ENCODE results near the gene PIH1D2. TPM values are rescaled to one million over a fixed set of nuclear protein-coding genes. Genes with fewer than 3 reads are reported as not detected.

The PIH1D2 gene
- total and polyA plus RNA-seq, 9 of the 15 experiments (the other 6 are each of a cell fraction or from before 2014, with no cell fraction given) = 1.5 to 5.4 (median 3.0) TPM

DNA sequence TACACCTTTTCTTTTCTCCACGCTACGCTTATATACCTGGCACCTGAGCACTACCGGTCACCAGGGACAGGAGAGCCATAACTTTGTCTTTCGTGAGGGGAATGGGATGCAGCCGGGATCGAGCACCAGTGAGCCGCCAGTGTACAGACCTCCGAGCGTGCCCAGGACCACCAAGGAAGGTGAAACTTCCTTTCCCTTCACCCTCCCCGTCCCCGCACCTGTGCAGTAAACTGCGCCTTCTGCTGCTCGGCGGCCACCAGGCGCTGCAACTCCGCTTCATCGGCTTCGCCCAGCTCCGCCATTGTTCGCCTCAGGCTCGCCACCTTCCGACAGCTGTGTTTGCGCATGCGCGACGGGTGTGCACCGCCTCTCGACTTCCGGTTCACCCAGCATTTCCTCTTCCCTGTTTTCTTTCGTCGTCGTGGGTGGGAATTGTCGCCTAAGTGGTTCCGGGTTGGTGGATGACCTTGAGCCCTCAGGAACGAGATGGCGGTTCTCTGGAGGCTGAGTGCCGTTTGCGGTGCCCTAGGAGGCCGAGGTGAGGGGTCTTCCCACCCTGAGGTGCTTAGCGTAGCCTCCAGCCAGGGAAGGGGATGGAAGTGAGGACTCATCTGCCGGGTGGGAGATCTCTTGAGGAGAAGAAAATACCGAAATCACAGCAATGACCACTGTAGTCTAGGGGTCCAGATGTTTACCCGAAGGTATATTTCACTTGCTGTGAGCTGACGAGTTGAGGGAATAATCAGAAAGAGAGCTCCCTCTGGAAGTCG is 12.8 kb upstream of the PIH1D2 start, which contains the start of the genes SDHD and TIMM8B (continued):
- TF ChIP-seq POLR2G (IDR thresholded peaks at IDR 0.05; ENCODE audit: low read depth, low read length) (peak; percentile 97), HLTF (IDR thresholded peaks at IDR 0.05) (no peak; the same call in 1 of the 2 replicates), CREBBP (IDR thresholded peaks at IDR 0.05; ENCODE audit: low read depth, low read length) (no peak), SAP30 (IDR thresholded peaks at IDR 0.05; ENCODE audit: borderline replicate concordance, insufficient read depth, low read depth, low read length, poor library complexity, severe bottlenecking) (peak; percentile 25), SRSF7 (optimal IDR thresholded peaks at IDR 0.05; ENCODE audit: low read depth, low read length) (no peak), SIN3A (IDR thresholded peaks at IDR 0.05; ENCODE audit: borderline replicate concordance in 2 of 2, control insufficient read depth in 1 of 2, low read depth in 2 of 2, low read length in 2 of 2) (peak in 1 of 2 experiments; percentile 48; a peak in 2 of 4 replicates), CREM (IDR thresholded peaks at IDR 0.05; ENCODE audit: low read depth) (peak; percentile 91), GATA2 (CRISPR knock-in tag; IDR thresholded peaks at IDR 0.05) (no peak), ATF7 (IDR thresholded peaks at IDR 0.05) (peak; percentile 68), TAF9B (IDR thresholded peaks at IDR 0.05; ENCODE audit: partially characterized antibody) (peak; percentile 93), POLR2AphosphoS5 (IDR thresholded peaks at IDR 0.05; ENCODE audit: control insufficient read depth, insufficient read depth, low read depth, low read length) (peak; percentile 92), RFX7 (CRISPR knock-in tag; IDR thresholded peaks at IDR 0.05) (no peak), ARID2 (IDR thresholded peaks at IDR 0.05) (no peak), NR4A1 (CRISPR knock-in tag; IDR thresholded peaks at IDR 0.05) (no peak), NR4A1 (tag; IDR thresholded peaks at IDR 0.05) (no peak), ARHGAP35 (IDR thresholded peaks at IDR 0.05; ENCODE audit: partially characterized antibody) (no peak), SMAD4 (CRISPR knock-in tag; conservative IDR thresholded peaks at IDR 0.05) (no peak), RFX1 (IDR thresholded peaks at IDR 0.05) (no peak), PHF21A (IDR thresholded peaks at IDR 0.05; ENCODE audit: borderline replicate concordance, low read depth) (no peak), ZNF384 (IDR thresholded peaks at IDR 0.05; ENCODE audit: low read depth, low read length) (no peak), MAFG (tag; conservative IDR thresholded peaks at IDR 0.05) (no peak)
- TF ChIP-seq, protein P1, sequence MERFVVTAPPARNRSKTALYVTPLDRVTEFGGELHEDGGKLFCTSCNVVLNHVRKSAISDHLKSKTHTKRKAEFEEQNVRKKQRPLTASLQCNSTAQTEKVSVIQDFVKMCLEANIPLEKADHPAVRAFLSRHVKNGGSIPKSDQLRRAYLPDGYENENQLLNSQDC (CRISPR knock-in tag; IDR thresholded peaks at IDR 0.05) = no peak
- TF ChIP-seq, protein P2, sequence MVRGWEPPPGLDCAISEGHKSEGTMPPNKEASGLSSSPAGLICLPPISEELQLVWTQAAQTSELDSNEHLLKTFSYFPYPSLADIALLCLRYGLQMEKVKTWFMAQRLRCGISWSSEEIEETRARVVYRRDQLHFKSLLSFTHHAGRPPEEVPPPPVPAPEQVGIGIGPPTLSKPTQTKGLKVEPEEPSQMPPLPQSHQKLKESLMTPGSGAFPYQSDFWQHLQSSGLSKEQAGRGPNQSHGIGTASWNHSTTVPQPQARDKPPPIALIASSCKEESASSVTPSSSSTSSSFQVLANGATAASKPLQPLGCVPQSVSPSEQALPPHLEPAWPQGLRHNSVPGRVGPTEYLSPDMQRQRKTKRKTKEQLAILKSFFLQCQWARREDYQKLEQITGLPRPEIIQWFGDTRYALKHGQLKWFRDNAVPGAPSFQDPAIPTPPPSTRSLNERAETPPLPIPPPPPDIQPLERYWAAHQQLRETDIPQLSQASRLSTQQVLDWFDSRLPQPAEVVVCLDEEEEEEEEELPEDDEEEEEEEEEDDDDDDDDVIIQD (CRISPR knock-in tag; IDR thresholded peaks at IDR 0.05) = no peak
- TF ChIP-seq, protein P3, sequence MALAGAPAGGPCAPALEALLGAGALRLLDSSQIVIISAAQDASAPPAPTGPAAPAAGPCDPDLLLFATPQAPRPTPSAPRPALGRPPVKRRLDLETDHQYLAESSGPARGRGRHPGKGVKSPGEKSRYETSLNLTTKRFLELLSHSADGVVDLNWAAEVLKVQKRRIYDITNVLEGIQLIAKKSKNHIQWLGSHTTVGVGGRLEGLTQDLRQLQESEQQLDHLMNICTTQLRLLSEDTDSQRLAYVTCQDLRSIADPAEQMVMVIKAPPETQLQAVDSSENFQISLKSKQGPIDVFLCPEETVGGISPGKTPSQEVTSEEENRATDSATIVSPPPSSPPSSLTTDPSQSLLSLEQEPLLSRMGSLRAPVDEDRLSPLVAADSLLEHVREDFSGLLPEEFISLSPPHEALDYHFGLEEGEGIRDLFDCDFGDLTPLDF (CRISPR knock-in tag; IDR thresholded peaks at IDR 0.05) = peak; percentile 63; the same call in 1 of the 2 replicates
